GM12801 (cell line): ENCODE measurements around the gene RBM28.

Experiments used
- CTCF ChIP-seq: IDR thresholded peaks from one replicate; pipeline ENCODE4 v1.5.1; 2011; ENCODE audit warnings: control low read depth; ENCODE audit not compliant: insufficient read length; ENCODE audit errors: extremely low read depth

RBM28 gene

GRCh38 chr7:128380483-128381106 lies 36.9 kb upstream of the RBM28 start:
- TF ChIP-seq CTCF, result no peak

GRCh38 chr7:128379900-128380479 lies 36.3 kb upstream of the RBM28 start:
- TF ChIP-seq CTCF, result no peak

GRCh38 chr7:128378637-128379036 lies 34.9 kb upstream of the RBM28 start:
- no peak for TF ChIP-seq CTCF

GRCh38 chr7:128376077-128376476 lies 32.4 kb upstream of the RBM28 start:
- no peak for TF ChIP-seq CTCF

GRCh38 chr7:128374041-128374440 lies 30.3 kb upstream of the RBM28 start:
- TF ChIP-seq CTCF, result no peak

GRCh38 chr7:128373606-128374005 lies 29.9 kb upstream of the RBM28 start:
- TF ChIP-seq CTCF, result no peak

GRCh38 chr7:128370491-128370890 lies 26.8 kb upstream of the RBM28 start:
- no peak for TF ChIP-seq CTCF
